NOMO-1 treated with DMSO at 0.1 percent for 48 hours (cell line): ENCODE data around the gene CNPY2.
"Not testable (repeated sequence)": the region's sequence is repeated elsewhere in the genome, so short reads cannot be mapped to it uniquely, and the experiment has no call there.

ENCODE experiments used
- DNase-seq: peaks from one replicate; lab custom pipeline; 2025; ENCODE audit not compliant: unreplicated experiment; lab: John Stamatoyannopoulos, UW

Gene CNPY2

DNA sequence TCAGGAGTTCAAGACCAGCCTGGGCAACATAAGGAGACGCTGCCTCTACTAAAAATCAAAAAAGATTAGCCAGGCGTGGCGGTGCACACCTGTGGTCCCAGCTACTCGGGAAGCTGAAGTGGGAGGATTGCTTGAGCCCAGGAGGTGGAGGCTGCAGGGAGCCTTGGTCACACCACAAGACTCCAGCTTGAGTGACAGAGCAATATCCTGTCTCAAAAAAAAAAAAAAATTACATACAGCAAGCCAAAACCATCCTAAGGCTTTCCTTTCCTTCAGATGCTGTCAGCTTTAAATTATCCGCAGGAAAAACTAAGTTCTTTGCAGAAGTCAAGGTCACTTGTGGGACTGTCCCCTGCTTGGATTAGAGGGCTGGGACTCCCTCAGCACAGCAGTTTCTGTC, 17.0 kb downstream of the CNPY2 start:
- no peak for DNase-seq

DNA sequence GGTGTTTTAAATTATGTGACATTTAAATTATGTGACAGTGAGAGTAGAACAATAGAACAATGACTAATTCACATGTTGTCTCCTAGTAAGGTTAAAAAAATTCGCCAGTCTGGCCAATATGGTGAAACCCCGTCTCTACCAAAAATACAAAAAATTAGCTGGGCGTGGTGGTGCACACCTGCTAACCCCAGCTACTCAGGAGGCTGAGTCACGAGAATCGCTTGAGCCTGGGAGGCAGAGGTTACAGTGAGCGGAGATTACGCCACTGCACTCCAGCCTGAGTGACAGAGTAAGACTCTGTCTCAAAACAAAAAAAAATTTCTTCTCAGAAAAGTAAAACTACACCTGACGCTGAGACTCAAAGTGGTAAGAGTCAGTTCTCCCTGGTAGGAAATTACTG, 18.4 kb downstream of the CNPY2 start:
- DNase-seq: no peak

DNA sequence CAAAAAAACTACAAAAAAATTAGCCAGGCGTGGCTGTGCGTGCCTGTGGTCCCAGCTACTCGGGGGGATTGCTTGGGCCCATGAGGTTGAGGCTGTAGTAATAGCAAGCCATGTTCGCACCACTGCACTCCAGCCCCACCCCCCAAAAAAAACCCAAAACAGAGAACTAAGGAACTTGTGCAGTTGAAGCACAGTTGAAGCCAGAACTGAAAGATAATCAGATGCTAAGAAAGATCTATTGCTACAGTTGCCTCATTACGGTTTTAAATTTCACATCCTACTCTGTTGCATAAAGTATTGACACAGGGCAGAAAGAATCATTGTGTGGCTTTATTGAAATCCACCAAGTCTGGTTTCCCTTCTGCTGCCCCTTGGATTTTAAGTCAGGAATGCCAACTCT, 19.5 kb downstream of the CNPY2 start:
- peak; percentile 28 for DNase-seq

DNA sequence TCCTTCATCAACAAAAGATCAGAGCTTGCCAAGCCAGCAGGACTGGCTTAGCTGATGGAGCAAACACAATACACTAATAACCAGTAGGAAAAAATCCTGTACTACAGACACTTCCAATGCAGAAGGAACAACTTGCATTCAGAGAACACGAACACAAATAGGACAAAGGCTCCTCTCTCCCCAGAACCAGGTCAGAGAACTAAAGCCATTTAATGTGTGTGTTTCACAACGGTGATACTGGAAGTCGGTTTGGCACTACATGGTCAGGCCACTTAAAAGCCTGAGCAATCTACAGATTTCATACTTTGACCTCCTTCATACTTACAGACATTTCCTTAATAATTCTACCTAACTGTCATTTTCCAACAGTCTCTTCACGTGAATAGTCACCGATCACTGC, 22.0 kb downstream of the CNPY2 start:
- no peak for DNase-seq

DNA sequence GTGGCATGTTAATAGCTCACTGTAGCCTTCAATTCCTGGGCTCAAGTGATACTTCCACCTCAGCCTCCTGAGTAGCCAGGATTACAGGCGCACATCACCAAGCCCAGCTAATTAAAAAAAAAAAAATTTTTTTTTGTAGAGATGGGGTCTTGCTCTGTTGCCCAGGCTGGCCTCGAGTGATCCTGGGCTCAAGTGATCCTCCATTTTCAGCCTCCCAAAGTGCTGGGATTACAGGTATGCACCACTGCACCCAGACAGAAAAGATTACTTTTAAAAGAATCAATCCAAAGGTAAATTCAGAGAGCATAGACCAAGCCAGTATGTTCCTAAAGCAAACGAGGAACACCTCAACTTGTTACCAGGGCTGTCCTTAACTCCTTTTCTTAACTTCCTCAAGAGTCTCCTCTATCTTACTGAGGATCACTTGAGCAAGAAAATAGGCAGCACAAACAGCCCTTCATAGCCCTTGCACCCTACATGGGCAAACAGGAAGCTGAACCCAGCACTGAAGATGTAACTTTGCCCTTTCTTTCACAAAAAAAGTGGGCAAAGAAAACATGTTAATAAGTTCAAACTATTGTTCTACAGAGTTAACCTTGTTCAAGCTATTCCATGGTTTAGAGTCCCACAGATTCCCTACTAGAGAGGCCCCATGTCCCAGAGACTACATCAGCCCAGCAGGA, 26.9 kb downstream of the CNPY2 start:
- peak; percentile 14 for DNase-seq

DNA sequence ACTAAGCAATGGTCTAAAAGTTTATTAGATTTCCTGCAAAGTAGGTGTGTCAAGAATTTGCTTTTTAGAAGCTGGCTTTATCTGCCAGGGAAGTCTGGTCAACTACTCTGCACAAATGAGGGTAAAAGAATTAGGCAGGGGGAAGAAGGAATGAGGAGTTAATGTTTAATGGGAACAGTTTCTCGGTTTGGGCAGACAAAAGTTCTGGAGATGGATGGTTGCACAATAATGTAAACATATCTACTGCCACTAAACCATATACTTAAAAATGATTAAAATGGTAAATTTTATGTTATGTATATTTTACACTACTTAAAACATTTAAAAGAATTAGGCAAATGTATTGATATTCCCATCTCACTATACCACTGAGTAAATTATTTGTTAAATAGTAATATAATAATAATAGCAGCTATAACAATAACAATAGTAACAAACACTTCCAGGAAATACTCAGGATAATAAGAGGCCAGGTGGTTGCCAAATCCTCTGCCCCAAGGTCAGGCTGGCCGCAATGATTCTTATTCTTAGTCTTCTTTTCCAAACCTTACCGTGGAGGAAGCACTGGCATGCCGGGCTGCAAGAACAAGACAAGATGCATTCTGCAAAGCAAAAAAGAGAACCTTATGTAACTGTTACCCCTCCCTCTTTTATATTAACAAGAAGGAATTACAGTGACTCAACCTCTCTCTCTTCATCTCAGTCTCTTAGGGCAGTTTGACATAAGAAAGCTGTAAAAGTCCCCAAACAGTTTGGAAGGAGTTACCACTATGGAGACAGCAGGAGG, 29.6 kb downstream of the CNPY2 start:
- no peak for DNase-seq

DNA sequence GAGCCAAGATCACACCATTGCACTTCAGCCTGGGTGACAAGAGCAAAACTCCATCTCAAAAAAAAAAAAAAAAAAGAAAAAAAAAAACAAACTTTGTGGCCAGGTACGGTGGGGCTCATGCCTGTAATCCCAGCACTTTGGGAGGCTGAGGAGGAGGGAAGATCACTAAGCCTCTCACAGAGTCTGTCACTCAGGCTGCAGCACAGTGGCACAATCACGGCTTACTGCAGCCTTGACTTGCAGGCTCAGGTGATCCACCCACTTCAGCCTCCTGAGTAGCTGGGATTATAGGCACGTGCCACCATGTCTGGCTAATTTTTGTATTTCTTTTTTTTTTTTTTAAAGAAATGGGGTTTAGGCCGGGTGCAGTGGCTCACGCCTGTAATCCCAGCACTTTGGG, 31.5 kb downstream of the CNPY2 start:
- not testable (repeated sequence) for DNase-seq

DNA sequence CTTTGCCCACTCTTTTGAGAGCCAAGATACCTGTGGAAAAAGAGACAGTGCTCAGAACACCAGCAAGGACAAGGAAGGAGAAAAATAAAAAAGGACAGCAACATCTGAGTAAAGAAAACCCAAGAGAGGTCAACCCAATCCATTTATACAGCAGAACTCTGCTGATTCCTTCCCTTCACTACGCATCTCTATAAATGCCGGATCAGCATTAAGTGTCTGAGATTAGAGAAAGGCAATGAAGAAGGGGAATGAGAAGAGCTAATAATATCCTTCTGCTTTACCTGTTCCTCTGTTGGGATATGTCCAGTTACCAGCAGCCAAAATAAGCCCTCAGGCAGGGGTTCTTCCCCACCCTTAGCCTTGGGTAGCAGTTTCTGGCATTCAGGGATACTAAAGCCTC, 33.2 kb downstream of the CNPY2 start:
- no peak for DNase-seq

DNA sequence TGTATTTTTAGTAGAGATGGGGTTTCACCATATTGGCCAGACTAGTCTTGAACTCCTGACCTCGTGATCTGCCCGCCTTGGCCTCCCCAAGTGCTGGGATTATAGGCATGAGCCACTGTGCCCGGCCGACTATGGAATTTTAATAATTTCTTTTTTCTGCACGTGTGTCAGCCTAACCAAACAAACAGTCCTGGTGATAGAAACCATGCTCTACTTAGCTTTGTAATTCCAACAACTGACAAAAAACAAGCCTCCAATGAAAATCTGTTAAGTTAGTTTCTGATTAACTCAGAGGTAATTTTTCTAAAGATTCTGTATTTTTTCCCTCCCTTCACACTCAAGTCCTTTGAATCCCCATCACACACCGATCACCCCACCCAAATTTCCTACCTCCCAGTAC, 33.8 kb downstream of the CNPY2 start:
- DNase-seq: no peak

DNA sequence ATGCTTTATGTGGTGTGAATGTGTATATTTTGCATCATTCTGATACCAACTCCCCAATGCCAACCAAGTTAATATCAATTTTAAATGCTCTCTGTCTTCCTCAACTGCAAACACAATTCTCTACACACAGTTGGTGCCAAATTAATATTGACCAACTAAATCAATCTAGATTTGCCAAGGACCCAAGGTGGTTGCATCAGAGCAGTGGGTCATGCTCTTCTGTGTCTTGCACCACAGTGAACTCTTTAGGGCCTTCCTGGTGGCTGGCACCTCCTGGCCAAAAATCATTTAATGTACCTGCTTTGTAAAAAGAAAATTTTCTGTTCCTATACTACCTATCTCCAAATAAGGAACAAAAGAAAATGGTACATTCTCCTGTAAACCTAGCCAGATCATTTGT, 34.9 kb downstream of the CNPY2 start:
- DNase-seq: no peak

DNA sequence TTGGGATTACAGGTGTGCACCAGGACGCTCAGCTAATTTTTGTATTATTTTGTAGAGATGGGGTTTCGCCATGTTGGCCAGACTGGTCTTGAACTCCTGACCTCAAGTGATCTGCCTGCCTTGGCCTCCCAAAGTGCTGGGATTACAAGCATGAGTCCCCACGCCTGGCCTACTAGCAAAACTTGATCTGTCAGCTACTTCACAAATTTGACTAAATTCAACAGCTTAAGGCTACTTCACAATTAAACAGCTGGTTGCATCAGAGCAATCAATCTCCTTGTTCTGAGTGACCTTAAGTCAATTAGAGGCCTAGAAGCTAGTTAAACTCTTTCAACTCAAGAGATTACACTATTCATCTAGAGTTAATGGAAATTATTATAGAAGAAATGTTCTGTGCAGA, 36.9 kb downstream of the CNPY2 start:
- DNase-seq: no peak

DNA sequence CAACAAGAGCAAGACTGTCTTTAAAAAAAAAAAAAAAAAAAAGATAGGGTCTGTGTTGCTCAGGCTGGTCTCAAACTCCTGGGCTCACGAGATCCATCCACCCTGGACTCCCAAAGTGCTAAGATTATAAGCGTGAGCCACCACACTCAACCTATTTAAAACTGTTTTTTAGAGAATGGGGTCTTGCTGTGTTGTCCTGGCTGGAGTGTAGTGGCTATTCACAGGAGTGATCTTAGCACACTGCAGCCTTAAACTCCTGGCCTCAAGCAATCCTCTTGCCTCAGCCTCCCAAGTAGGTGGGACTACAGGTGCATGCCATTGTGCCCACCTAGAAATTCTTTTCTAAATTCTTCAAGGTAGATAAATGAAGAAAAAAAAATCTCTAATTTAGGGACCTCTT, 41.5 kb downstream of the CNPY2 start:
- no peak for DNase-seq

DNA sequence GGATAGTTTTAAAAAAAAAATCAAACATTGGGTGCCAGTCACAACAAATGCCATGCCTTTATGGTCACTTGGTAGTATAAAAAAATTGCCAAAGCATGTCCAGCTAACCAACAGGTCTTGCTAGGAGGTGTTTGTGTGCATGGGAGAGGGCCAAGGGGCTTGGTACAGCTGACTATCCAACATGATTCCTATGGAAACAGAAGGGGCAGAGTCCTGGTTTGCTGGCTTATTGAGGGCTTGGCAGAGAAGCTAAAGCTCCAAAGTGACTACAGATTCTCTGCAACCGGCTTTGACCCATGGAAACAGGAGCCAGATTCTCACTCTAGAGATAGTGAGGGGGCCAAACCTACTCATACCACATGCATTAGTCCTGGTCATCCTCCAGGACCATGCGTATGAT, 43.3 kb downstream of the CNPY2 start:
- DNase-seq: not testable (repeated sequence)

DNA sequence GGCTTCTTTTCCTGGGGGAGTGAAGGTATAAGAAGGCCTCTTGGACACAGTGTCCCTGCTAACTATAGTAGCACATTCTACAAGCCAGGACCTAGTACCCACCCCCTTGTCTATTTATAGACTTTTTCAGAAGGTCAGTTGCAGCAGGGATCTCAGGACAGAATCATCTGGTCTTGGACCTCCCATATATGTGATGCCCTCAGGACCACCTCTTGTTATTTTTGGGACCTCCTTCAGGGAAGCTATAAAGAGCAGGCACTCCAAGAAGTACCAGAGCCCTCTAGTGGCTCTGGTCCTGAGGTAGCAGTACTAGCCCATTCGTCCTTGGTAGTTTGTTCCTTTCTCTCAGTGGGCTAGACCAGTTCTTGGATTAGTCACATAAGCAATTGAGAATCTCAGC, 44.8 kb downstream of the CNPY2 start:
- DNase-seq: no peak

DNA sequence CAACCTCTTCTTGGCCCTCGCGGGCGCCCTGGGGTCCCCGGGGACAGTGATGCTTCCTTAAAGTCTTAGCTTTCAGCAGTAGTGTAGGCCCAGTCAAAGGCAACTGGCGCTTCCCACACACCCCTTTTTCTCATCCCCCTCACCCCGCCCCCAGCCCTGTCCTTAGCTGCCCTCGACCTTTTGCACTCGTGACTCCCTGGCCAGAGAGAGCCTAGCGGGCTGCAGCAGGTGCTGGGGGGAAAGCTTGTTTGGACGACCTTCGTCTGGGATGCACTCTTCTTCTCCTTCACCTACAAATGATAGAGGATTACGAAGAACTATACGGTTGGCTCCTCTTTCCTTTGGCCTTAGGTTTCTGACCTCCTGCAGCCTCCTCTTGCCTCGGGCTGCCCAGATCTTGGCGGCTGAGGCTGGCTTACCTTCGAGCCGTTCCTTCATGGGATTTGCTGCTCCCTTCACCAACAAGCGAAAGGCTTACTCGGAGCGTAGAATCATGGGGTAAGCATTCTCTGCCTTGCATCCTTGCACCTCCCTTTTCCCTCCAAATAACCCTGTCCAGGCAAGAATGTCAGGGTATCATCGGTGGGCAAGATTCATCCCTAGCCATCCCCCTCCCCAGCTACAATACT, 48.2 kb downstream of the CNPY2 start:
- no peak for DNase-seq

DNA sequence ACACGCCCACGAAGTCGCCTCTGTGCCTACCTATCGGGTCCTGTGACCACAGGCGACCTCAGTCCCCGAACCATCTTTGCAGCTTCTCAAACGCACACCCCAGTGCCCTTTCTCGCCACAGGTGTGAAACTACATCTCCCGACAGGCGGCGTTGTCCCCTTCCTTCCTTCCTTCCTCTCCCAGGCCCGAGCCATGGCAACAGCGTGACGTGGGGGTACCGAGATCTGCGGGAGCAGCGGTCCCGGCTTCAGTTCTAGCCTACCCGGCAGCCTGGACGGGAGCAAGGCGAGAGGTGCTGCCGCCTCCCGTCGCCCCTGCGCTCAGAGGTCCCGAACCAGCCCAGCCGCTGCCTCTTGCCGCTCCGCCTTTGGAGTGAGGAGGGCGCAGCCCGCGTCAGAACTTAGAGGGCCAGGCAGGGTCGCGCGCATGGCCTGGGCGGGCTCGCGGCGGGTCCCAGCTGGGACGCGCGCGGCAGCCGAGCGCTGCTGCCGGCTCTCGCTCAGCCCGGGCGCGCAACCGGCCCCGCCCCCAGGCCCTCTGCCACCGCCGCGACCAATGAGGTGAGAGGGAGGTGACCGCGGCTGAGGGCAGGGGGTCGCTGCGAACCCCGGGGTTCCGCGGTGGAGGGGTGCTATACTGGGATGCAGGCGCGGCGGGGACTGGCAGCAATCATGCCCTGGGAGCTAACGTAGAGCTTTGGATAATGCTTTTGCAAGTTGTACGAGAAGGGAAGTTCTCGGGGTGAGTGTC, 48.9 kb downstream of the CNPY2 start, which contains the start of gene COQ10A:
Gene COQ10A, plus strand, starts transcription at position 250 of the 750 bp plus-strand sequence. Its CDS starts 177 bp downstream, at position 427.
- peak; percentile 84 for DNase-seq

DNA sequence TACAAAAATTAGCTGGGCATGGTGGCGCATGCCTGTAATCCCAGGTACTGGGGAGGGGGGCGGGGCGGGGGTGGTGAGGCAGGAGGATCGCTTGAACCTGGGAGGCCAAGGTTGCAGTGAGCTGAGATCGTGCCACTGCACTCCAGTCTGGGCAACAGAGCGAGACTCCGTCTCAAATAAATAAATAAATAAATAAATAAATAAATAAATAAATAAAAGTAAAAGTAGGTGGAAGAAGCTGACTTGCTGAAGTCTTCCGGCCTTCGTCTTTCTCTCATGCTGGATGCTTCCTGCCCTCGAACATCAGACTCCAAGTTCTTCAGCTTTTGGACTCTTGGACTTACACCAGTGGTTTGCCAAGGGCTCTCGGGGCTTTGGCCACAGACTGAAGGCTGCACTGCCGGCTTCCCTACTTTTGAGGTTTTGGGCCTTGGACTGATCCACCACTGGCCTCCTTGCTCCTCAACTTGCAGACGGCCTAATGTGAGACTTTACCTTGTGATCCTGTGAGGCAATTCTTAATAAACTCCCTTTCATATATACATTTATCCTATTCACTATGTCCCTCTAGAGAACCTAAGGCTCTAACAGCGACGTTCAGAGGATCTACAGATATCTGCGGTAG, 49.6 kb downstream of the CNPY2 start:
- DNase-seq: not testable (repeated sequence)

DNA sequence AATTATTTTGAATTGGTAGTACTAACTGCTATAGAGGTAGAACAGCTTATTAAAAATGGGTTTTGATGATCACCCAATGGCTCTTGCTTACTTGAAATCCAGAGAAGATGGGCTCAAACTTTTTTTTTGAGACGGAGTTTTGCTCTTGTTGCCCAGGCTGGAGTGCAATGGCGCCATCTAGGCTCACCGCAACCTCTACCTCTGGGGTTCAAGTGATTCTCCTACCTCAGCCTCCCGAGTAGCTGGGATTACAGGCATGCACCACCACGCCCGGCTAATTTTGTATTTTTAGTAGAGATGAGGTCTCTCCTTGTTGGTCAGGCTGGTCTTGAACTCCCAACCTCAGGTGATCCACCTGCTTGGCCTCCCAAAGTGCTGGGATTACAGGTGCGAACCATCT, 52.8 kb downstream of the CNPY2 start:
- DNase-seq: not testable (repeated sequence)

DNA sequence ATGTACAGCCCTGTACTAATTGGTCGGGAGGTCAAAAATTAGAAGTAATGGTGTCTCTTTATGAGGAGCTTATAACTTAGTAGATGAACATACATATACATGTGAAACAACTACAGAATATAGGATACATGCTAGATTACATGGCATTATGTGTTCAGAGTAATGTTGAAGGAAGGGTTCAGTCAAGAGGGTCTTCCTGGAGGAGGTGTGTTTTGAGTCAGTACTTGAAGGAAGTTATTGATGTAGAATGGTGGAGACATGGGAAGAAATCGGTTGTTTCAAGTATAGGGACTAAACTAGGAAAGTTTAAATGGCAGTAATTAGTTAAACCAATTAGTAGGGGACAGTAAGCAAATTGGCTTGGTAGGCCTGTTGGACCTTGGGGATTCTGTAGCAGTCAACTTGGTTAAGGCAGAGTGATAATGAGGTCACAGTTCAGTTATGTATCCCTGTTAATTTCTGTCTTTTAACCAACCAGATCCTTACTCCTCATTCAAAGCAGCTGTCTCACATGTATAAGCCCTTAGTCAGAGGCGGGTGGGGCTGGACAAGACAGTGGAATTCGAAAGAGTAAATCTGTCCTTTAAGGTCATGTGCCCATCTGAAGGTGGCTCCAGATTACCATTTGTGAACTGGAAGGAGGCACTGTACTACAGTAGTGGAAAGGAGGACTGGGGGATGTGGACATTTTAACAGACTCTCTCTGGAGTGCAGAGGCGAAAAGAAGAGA, 54.1 kb downstream of the CNPY2 start:
- DNase-seq: no peak

DNA sequence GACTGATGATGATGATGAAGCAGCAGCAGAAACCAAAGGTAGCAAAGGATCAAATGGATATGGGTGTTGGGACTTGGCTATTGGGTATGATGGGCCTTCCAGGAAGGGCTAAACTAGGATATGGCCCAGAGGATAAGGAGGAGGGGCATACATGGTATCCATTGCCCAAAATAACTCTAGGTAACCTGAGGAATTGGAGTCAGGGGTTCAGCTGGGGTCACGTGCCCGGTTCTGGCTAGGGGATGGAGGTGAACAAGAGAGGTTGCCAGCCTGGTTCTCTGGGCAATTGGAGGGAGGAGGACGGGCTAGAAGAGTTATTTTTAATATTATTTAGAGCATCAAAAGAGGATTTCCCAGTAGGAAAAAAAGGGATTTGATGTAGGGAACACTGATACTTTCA, 54.9 kb downstream of the CNPY2 start:
- no peak for DNase-seq
